ENCODE results near the gene GNE. TPM values are rescaled to one million over a fixed set of nuclear protein-coding genes. Genes with fewer than 3 reads are reported as not detected.
"Not testable (repeated sequence)": the region's sequence is repeated elsewhere in the genome, so short reads cannot be mapped to it uniquely, and the experiment has no call there.

GNE gene
- polyA plus RNA-seq, 4 donors, result 16.8 to 21.7 (median 19.4) TPM

DNA sequence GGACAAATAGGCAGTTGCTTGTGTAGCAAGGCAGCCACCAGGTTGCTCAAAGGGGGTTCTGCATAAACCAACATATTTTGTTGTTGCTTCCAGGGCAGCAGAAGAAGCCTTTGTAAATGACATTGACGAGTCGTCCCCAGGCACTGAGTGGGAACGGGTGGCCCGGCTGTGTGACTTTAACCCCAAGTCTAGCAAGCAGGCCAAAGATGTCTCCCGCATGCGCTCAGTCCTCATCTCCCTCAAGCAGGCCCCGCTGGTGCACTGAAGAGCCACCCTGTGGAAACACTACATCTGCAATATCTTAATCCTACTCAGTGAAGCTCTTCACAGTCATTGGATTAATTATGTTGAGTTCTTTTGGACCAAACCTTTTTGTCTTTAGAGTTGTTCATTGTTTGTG lies 46.7 kb downstream of the GNE start:
- no peak for DNase-seq (ENCODE audit: low read depth in 4 of 4, low spot score in 2 of 4)

DNA sequence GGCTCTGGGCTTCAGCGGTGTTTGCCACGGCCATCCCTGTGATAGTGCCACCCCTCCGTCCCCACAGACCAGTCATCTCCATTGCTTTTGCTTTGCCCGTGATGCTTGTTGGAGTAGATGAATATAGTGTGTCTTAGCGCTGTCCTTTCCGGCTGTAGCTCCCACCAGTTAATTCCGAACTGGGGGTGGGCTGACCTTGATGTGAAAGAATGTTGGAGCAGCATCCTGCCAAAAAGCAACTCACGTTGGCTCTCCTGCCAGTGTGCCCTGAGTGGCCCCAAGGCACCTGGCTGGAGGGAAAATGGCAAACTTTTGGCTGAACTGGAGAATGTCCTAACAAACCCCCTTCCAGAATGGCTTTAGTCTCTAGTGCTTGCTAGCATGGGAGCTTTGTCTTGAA lies 47.5 kb downstream of the GNE start:
- DNase-seq (ENCODE audit: low read depth in 4 of 4, low spot score in 2 of 4), result no peak

DNA sequence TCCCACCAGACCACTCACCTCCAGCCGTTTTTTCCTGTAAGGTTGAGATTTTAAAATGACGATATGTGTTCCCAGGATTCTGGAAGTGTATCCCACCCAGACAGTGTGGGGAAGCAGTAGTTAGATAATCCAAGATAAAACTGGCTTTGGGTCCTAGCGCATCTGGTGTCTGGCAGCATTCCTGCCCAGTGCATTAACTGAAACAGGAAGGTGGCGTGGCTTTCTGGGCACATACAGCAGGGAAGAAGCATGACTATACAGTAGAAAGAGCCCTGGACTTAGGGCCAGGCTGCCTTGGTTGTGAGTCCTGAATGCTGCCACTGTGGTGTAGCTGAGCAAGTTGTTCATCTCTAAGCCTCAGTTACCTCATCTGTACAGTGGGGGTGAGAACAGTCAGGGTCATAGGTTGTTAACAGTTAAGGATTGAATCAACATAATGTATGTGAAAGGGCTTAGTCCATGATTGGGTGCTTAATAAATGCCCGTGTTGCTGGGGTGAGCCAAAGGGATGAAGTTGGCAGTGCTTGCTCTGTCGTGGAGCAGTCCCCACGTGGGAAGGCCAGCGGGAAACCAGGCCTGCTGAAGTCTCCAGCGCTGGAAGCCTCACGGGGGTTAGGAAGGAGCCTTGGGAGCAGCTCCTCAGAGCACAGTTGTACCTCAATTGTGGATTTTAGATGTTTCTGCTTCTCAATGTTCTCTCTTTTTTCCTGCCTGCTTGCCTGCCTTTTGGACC lies 49.6 kb downstream of the GNE start:
- DNase-seq (ENCODE audit: low read depth in 4 of 4, low spot score in 2 of 4), result no peak

DNA sequence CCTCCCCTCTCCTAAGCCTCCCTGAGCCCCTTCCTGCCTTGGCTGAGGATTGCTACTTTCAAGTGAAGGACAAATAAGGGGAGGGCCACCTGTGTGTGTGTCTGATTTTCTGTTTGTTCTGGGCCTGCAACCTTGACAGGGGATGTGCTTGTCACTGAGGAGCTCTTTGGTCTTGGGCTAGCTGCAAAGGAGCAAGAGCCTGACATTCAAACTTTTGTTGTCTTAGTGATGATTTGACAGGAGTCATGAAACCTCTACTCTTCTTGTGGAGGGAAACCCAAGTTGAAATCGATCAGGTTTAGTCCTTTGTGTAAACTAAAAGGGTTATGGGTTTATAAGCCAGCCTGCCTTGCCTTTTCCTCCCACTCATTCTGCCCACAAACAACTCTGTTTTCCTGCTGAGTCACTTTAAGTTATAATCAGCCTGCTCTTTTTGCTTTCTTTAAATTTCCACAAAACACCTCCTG lies 50.7 kb downstream of the GNE start:
- no peak for DNase-seq (ENCODE audit: low read depth in 4 of 4, low spot score in 2 of 4)

DNA sequence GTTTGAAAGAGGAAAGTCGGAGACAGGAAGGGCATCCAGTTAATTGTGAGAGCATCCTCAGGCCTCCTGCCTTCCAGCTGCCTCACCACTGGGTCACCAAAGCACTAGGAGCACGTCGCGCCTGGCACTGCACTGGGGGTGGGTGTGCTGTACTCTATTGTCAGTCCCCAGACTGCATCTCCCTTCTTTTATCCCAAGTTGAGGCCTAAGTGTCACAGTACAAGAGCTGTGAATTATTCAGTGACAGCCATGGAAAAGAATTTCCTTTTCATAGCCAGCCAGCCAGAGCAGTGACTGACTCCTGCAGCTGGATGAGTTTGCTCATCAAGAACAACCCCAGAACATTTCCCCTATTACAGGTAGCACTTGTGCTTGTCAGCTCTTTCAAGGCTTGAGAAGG lies 51.2 kb downstream of the GNE start:
- no peak for DNase-seq (ENCODE audit: low read depth in 4 of 4, low spot score in 2 of 4)

DNA sequence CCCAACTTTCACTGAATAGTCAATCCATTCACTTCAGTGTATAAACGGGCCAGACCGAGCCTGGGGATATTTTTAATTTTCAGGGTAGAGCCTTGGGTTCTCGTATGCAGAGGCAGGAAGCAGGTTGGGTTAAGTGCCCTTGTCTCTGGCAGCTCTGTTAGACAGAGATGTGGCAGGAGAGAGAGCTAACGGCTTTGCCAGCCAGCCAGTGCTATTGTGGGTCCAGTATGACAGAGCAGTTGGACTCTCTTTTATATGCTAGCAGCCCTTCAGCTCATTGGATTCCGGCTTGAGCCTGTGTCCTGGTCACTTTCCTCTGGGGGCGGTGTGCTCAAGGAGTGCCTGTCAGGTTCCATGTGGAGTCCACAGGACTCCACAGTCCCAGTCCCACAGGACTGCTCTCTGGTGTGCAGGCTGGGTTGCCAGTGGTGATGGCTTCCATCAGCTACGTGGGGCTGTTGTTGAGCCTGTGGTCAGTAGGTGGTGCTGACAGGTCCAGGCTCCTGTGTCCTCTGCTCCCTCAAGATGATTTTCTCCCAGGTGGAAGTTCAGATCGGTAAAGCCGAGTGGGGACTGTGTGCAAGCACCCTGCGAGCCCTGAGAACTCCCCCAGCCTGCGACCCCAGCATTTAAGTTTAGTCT lies 53.2 kb downstream of the GNE start:
- DNase-seq (ENCODE audit: low read depth in 4 of 4, low spot score in 2 of 4), result no peak

DNA sequence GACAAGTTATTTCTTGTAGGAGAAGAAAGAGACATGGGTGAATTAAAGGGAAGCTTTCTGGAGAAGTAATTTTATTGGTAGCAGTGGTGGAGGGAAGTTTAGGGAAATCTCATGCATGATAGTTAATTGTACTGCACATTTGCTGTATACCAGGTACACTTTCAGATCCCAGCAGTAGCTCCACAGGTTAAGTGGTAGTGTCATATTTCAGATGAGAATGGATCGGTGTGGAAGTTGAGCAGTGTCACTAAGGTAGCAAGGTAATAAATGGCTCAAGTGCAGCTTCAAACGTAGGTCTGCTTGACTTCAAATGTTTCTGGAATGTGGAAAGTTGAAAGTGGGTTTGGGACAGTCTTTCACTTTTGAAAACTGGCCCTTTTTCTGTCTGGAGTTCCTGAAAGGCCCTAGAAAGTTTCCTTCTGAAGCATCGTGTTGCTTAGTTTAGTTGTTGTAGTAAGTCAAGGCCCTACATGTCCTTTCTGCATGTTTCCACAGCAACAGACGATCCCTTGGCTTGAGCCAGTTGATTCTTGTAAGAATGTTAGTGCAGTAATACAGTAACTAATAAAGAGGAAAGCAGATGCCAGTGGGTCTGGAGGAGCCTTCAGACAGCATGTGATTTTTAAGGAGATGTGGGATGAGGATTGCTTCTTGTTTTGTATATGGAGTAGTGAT lies 63.8 kb downstream of the GNE start:
- DNase-seq (ENCODE audit: low read depth in 4 of 4, low spot score in 2 of 4), result no peak

DNA sequence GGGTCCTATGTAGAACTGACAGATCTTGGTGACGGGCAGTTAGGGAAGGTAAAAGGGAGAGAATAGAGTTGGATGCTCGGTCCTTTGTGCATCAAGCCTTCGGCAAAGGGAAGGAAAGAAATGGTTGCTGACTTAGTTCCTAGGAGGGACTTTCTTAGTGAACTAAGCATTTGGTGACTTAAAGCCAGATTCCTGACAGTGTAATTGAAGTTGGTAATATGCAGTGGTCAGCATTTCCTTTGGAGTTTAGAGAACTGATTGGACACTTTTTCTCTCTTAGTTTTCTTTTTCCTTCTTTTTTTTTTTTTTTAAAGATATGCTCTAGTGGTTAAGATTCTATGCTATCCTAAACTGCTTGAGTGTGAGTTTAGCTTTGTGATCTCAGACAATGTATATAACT lies 65.2 kb downstream of the GNE start:
- no peak for DNase-seq (ENCODE audit: low read depth in 4 of 4, low spot score in 2 of 4)

DNA sequence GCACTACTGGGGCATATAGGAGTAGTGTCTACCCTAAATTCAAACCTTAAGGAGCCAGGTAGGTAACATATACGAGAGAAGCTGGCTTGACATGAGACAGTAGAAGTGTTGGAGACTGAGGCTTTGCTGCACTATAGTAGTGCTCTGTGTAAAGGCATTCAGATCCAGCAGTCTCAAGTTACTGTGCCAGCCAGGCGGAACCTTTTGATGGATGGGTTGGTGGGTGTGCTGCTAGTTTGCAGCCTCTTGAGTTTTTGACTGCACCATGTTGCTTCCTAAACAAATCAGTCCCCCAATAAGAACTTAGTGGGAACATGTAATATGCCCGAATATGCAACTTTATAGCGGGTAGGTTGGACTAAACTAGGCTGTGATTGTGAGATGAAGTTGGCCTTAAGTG lies 66.1 kb downstream of the GNE start:
- no peak for DNase-seq (ENCODE audit: low read depth in 4 of 4, low spot score in 2 of 4)

DNA sequence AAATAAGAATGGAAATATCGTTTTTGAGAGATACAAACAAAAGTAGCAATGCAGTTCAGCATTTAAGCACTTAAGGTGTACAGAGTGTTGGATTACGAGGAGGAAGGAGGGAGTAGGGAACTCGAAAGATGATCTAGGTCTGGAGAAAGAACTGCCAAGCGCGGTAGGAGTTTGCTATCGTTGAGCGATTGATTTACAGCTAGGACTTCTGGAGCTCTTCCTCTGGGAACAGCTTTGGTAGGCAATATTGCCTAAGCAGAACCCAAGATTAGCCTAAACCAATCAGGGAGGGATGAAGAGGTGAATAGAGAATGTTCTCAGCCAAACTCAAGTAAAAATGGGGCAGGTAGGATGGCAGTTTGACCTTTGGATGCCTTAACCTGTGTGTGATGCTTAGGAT lies 66.6 kb downstream of the GNE start:
- no peak for DNase-seq (ENCODE audit: low read depth in 4 of 4, low spot score in 2 of 4)

DNA sequence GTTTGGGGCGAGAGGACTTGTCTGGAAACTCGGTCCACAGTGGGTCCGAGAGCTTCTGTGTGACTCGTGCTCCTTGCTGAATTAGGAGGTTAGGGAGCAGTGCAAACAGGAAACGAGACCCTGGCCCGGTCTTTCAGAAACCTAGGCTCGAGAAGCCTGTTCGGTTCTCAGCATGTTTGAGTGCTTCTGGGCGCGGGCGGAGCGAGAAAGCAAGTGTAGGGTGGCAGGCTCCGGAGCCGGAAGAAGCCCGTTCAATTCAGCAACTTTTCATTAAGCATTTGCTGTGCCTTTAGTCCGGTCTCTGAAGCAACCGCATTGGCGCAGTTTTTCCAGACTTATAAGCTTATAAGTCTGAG lies 67.0 kb downstream of the GNE start:
- no peak for DNase-seq (ENCODE audit: low read depth in 4 of 4, low spot score in 2 of 4)

DNA sequence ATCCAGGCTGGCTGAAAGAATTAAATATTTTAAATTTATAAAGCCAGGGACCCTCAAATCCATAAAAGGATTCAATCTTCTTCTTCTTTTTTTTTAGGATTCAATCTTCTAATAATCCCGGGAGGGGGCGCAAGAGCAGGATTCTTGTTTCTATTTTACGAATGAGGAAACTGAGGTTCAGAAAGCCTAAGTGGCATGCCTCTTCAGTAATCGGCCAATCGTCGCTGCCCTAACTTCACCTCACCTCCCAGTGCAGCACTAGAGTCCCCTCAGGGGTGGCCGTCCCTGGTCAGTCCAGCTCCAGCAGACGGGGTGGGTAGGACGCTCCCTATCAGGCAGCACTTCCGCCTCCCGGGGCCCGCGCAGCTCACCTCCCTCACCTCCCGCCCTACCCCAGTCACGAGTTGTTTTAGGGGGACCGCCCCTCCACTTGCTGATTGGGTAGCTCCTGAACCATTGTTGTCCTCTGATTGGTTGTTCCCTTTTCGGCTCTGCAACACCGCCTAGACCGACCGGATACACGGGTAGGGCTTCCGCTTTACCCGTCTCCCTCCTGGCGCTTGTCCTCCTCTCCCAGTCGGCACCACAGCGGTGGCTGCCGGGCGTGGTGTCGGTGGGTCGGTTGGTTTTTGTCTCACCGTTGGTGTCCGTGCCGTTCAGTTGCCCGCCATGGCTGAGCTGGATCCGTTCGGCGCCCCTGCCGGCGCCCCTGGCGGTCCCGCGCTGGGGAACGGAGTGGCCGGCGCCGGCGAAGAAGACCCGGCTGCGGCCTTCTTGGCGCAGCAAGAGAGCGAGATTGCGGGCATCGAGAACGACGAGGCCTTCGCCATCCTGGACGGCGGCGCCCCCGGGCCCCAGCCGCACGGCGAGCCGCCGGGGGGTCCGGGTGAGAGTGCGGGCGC lies 67.6 kb downstream of the GNE start, which contains the start of gene CLTA:
Gene CLTA, plus strand, starts transcription at position 534 of the 902 bp plus-strand sequence. Its CDS starts 136 bp downstream, at position 670.
- DNase-seq (ENCODE audit: low read depth in 4 of 4, low spot score in 2 of 4), result peak; percentile 91 to 97 (median 94)

DNA sequence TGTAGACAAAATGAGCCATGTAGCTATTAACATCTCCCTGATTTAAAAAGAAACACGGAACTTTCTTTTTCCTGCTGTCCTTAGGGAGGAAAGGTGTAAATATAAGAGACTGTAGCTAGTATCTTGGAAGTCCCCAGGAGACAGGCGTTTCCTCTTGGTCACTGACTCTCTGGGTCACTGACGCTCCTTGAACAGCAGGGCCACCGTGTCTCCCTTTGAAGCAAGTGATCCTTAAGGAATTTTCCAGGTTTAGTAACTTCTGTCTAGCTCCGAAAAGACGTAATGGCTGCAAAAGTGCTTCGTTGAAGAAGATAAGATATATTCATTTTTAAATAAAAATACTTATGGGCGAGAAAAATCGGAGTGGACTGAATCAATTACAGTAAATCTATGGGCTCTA lies 68.3 kb downstream of the GNE start:
- no peak for DNase-seq (ENCODE audit: low read depth in 4 of 4, low spot score in 2 of 4)

DNA sequence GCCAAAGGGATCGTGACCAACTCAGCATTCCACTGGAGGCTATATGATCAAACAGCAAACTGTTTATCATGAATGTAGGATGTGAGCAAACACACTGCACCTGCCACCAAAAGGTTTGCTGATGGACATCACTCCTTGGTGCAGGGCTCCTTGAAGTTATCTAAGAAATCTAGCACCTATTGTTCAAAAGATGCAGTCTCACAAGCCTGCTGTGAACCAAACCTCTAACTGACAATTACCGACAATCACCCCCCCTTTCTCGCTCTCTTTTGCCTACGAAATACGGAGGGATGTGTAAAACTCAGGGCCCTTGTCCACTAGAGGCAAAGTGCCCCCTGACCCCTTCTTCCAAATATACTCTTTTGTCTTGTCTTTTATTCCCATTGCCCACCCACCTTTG lies 70.0 kb downstream of the GNE start:
- no peak for DNase-seq (ENCODE audit: low read depth in 4 of 4, low spot score in 2 of 4)

DNA sequence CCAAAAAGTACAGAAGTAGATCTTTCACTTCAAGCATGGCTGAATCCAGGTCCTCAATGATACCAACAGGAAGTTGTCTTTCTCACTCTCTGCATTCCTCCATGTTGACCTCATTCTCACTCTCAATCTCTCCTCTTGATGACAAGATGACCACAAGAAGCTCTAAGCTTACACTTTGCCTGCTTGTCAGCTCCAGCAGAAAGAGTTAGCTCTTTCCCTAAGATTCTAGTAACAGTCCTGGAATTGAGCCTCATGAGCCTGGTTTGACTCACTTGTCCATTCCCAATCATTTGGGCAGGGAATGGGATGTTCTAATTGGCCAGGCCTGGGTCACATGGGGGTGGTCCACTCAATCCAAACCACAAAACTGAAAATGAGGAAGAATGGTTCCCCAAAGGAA lies 70.8 kb downstream of the GNE start:
- no peak for DNase-seq (ENCODE audit: low read depth in 4 of 4, low spot score in 2 of 4)

DNA sequence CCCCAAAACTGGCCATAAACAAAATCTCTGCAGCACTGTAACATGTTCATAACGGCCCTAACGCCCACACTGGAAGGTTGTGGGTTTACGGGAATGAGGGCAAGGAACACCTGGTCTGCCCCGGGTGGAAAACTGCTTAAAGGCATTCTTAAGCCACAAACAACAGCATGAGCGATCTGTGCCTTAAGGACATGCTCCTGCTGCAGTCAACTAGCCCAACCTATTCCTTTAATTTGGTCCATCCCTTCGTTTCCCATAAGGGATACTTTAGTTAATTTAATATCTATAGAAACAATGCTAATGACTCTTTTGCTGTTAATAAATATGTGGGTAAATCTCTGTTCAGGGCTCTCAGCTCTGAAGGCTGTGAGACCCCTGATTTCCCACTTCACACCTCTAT lies 78.0 kb downstream of the GNE start:
- not testable (repeated sequence) for DNase-seq (ENCODE audit: low read depth in 4 of 4, low spot score in 2 of 4)

DNA sequence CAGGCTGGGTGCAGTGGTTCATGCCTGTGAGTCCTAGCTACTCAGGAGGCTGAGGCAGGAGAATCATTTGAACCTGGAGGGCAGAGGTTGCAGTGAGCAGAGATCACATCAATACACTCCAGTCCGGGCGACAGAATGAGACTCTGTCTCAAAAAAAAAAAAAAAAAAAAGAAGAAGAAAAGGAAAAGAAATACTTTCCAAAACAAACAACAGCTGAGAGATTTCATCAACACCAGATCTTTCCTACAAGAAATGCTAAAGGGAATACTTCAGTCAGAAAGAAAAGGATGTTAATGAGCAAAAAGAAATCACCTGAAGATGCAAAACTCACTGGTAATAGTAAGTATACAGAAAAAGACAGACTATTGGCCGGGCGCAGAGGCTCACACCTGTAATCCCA lies 80.7 kb downstream of the GNE start:
- DNase-seq (ENCODE audit: low read depth in 4 of 4, low spot score in 2 of 4), result no peak

DNA sequence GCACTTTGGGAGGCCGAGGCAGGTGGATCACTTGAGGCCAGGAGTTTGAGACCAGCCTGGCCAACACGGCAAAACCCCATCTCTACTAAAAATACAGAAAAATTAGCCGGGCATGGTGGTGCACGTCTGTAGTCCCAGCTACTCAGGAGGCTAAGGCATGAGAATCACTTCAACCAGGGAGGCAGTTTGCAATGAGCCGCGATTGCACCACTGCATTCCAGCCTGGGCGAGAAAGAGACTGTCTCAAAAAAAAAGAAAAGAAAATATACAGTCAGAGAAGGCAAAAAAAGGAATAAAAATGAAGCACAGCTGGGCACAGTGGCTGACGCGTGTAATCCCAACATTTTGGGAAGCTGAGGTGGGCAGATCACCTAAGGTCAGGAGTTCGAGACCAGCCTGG lies 81.8 kb downstream of the GNE start:
- DNase-seq (ENCODE audit: low read depth in 4 of 4, low spot score in 2 of 4), result not testable (repeated sequence)

DNA sequence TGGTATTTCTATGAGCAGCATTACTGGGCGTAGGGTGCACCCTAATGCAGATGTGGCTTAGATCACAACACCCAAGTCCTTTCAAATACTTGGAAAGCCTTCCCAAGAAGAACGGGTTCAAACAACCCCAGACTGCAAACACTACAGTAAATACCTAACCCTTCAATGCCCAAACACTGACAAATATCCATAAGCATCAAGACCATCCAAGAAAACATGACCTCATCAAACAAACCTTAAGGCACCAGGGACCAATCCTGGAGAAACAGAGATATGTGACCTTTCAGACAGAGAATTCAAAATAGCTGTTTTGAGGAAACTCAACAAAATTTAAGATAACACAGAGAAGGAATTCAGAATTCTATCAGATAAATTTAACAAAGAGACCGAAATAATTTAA lies 83.0 kb downstream of the GNE start:
- DNase-seq (ENCODE audit: low read depth in 4 of 4, low spot score in 2 of 4), result not testable (repeated sequence)

DNA sequence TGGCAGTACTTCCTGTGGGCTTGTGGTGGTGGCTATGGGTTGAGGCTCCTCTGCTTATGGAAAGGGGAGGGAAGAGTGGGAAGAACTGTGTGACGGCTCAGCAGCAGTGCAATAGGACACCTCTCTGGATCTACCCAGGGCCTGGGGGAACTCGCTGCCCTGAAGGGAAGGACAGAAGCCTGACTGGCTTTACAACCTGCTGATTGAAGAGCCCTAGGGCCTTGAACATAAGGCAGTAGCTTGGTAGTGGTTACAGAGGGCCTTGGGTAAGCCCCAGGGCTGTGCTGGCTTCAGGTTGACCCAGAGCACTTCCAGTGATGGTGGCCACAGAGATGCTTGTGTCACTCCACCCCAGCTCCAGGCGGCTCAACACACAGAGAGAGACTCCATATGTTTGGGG lies 83.5 kb downstream of the GNE start:
- DNase-seq (ENCODE audit: low read depth in 4 of 4, low spot score in 2 of 4), result no peak

DNA sequence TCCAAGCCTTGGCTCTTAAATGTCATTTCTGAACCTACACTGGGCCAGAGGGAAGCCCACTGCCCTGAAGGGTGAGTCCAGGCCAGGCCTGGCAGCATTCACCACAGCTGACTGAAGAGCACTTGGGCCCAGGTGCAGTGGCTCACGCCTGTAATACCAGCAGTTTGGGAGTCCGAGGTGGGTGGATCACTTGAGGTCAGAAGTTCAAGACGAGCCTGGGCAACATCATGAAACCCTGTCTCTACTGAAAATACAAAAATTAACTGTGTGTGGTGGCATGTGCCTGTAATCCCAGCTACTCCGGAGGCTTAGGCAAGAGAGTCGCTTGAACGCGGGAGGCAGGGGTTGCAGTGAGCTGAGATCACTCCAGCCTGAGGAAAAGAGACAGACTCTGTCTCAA lies 84.0 kb downstream of the GNE start:
- DNase-seq (ENCODE audit: low read depth in 4 of 4, low spot score in 2 of 4), result no peak

Data from left renal cortex interstitium (tissue), 4 donors.